ENCODE measurements around the gene KIF21A.

DNA sequence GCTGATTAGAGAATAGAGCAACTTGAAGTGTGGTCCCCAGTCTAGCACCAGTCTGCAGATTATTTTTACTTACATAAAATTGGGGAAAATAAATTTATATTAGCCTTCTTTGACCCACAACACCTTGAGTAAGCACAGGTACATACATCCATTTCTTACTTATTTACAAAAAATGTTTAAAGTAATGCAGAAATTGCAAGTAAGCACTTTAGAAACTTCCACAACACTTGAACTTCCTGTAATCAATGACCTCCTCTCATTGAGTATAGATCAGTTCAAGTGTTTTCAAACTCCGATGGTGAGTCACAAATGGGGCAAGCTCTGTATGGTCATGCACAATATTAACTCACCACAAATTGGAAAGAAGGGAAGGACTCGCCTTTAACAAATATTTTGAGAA lies 83.3 kb downstream of the KIF21A start:
- TF ChIP-seq, protein P1, sequence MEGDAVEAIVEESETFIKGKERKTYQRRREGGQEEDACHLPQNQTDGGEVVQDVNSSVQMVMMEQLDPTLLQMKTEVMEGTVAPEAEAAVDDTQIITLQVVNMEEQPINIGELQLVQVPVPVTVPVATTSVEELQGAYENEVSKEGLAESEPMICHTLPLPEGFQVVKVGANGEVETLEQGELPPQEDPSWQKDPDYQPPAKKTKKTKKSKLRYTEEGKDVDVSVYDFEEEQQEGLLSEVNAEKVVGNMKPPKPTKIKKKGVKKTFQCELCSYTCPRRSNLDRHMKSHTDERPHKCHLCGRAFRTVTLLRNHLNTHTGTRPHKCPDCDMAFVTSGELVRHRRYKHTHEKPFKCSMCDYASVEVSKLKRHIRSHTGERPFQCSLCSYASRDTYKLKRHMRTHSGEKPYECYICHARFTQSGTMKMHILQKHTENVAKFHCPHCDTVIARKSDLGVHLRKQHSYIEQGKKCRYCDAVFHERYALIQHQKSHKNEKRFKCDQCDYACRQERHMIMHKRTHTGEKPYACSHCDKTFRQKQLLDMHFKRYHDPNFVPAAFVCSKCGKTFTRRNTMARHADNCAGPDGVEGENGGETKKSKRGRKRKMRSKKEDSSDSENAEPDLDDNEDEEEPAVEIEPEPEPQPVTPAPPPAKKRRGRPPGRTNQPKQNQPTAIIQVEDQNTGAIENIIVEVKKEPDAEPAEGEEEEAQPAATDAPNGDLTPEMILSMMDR (IDR thresholded peaks at IDR 0.05; ENCODE audit: poor library complexity), result no peak
- TF ChIP-seq EZH2 (IDR thresholded peaks at IDR 0.05; ENCODE audit: borderline replicate concordance), result no peak
